K562 (cell line): ENCODE measurements around the gene SIAE. TPM values are rescaled to one million over a fixed set of nuclear protein-coding genes. Genes with fewer than 3 reads are reported as not detected.

Experiments used
- ATF1 ChIP-seq, 2 experiments: fragments of 450-650 bp in 1 of 2; IDR thresholded peaks; 2 replicates each; pipeline ENCODE4 v1.6.1; 2016; ENCODE audit warnings: missing compliant biosample characterization in 1 of 2, missing genetic modification characterization in 1 of 2
- ATF3 ChIP-seq, 2 experiments: fragments of 450-650 bp in 1 of 2; sonication (generic) in 1 of 2; formaldehyde crosslinking in 1 of 2; IDR thresholded peaks in 1 of 2; conservative IDR thresholded peaks in 1 of 2; 2 replicates each; pipeline versions ENCODE4 v1.6.1 to v1.8.1; 2016 to 2023; ENCODE audit warnings: mild to moderate bottlenecking in 2 of 2, moderate library complexity in 2 of 2, inconsistent platforms in 1 of 2, missing genetic modification reagents in 1 of 2
- C11orf30 ChIP-seq: fragments of 450-650 bp; IDR thresholded peaks from 2 replicates; pipeline ENCODE4 v1.6.1; 2016; ENCODE audit warnings: low read depth, mild to moderate bottlenecking
- CBFA2T3 ChIP-seq: fragments of 450-650 bp; IDR thresholded peaks from 2 replicates; pipeline ENCODE4 v1.6.1; 2017
- CHAMP1 ChIP-seq: fragments of 450-650 bp; IDR thresholded peaks from 2 replicates; pipeline ENCODE4 v1.6.1; 2016; ENCODE audit warnings: mild to moderate bottlenecking
- EP400 ChIP-seq: fragments of 450-650 bp; IDR thresholded peaks from 2 replicates; pipeline ENCODE4 v1.6.1; 2017; ENCODE audit warnings: antibody characterized with exemption, mild to moderate bottlenecking, moderate library complexity
- FOXJ2 ChIP-seq: fragments of 200-800 bp; sonication (Bioruptor generic); IDR thresholded peaks from 2 replicates; pipeline ENCODE4 v1.6.1; 2016; ENCODE audit warnings: missing genetic modification characterization, missing compliant biosample characterization
- KDM2B ChIP-seq: fragments of 250-450 bp; sonication (Bioruptor Pico); IDR thresholded peaks from 2 replicates; pipeline ENCODE4 v1.8.0; 2021; ENCODE audit warnings: mild to moderate bottlenecking, moderate library complexity
- MAFG ChIP-seq: fragments of 450-650 bp; conservative IDR thresholded peaks from 2 replicates; pipeline ENCODE4 v1.6.1; 2016; ENCODE audit warnings: missing genetic modification characterization, missing compliant biosample characterization
- RCOR1 ChIP-seq, 2 experiments: IDR thresholded peaks; 2 replicates each; pipeline ENCODE4 v1.6.1; 2012; ENCODE audit warnings: low read depth in 2 of 2, low read length in 2 of 2, borderline replicate concordance in 1 of 2, improper control_type of control experiment in 1 of 2
- RFX5 ChIP-seq: IDR thresholded peaks from 2 replicates; pipeline ENCODE4 v1.6.1; 2011; ENCODE audit warnings: low read depth, mild to moderate bottlenecking, improper control_type of control experiment, low read length
- STAT5B ChIP-seq: fragments of 250-450 bp; sonication (Bioruptor Pico); IDR thresholded peaks from 2 replicates; pipeline ENCODE4 v1.8.0; 2021; ENCODE audit warnings: mild to moderate bottlenecking, inconsistent platforms
- TEAD2 ChIP-seq: fragments of 450-650 bp; IDR thresholded peaks from 2 replicates; pipeline ENCODE4 v1.6.1; 2016; ENCODE audit warnings: missing genetic modification characterization, control low read depth, missing compliant biosample characterization
- TEAD4 ChIP-seq, 2 experiments: sonication (generic) in 1 of 2; formaldehyde crosslinking in 1 of 2; IDR thresholded peaks; 2 replicates each; pipeline versions ENCODE4 v1.6.1 to v1.8.0; 2012 to 2022; ENCODE audit warnings: borderline replicate concordance in 1 of 2, inconsistent platforms in 1 of 2, low read length in 1 of 2, mild to moderate bottlenecking in 1 of 2, missing genetic modification reagents in 1 of 2
- TRIM28 ChIP-seq: fragments of 450-650 bp; IDR thresholded peaks from 2 replicates; pipeline ENCODE4 v1.6.1; 2017
- ZNF318 ChIP-seq, 2 experiments: fragments of 450-650 bp; IDR thresholded peaks; 2 replicates each; pipeline ENCODE4 v1.6.1; 2016; ENCODE audit warnings: mild to moderate bottlenecking in 2 of 2, borderline replicate concordance in 1 of 2, low read depth in 1 of 2, moderate library complexity in 1 of 2
- ZNF57 ChIP-seq: fragments of 450-650 bp; formaldehyde crosslinking; IDR thresholded peaks from 2 replicates; pipeline ENCODE4 v1.4.0; 2020; ENCODE audit warnings: mild to moderate bottlenecking, moderate library complexity
- polyA plus RNA-seq, 8 experiments: library from polyadenylated mRNA; depleted of rRNA in 4 of 8; stranded (reverse) in 5 of 8; unstranded in 3 of 8; fragments of >200 nt; fragmentation: Nextera tagmentation in 2 of 8; fragmentation: Illumina TruSeq in 1 of 8; extraction: Ambion mirVana in 2 of 8; extraction: Trizol in 1 of 8; gene quantifications; 2 replicates each; pipeline versions ENCODE4 v1.2.1 to v1.2.3, GENCODE V29; 2011 to 2014; ENCODE audit warnings: inconsistent platforms in 1 of 8, missing spikeins in 1 of 8
- total RNA-seq, 7 experiments: library from RNA; depleted of rRNA in 6 of 7; stranded (reverse); fragments of >200 nt in 6 of 7; fragmentation: Illumina TruSeq in 2 of 7; extraction: Trizol in 2 of 7; gene quantifications; 2 replicates each; pipeline versions ENCODE4 v1.2.1 to v1.2.3, GENCODE V29; 2011 to 2021; ENCODE audit warnings: low replicate concordance in 1 of 7

SIAE gene
- total and polyA plus RNA-seq, 9 of the 15 experiments (the other 6 are each of a cell fraction or from before 2014, with no cell fraction given), result 0.89 to 9.6 (median 3.7) TPM

GRCh38 chr11:124608147-124608546 lies 65.4 kb downstream of the SIAE start (continued):
- TF ChIP-seq ZNF318 (IDR thresholded peaks at IDR 0.05; ENCODE audit: borderline replicate concordance in 1 of 2, low read depth in 1 of 2), result peak in 1 of 2 experiments; percentile 96; a peak in 2 of 4 replicates
- no peak for TF ChIP-seq ATF1 (CRISPR knock-in tag; IDR thresholded peaks at IDR 0.05)
- peak; percentile 54; the same call in 1 of the 2 replicates for TF ChIP-seq ATF1 (tag; IDR thresholded peaks at IDR 0.05)
- peak; percentile 56 for TF ChIP-seq CBFA2T3
- TF ChIP-seq FOXJ2 (tag), result peak; percentile 72
- 0 out of 2 replicates have a peak, but pooled peaks have one; percentile 26 for TF ChIP-seq TRIM28
- TF ChIP-seq CHAMP1, result no peak
- TF ChIP-seq C11orf30, result peak; percentile 100
- peak; percentile 55 for TF ChIP-seq TEAD4 (IDR thresholded peaks at IDR 0.05; ENCODE audit: low read length)
- no peak for TF ChIP-seq TEAD4 (CRISPR knock-in tag; IDR thresholded peaks at IDR 0.05; ENCODE audit: borderline replicate concordance)
- peak; percentile 100 for TF ChIP-seq MAFG (tag)
- TF ChIP-seq STAT5B (CRISPR knock-in tag), result no peak
- TF ChIP-seq TEAD2, result no peak
- TF ChIP-seq KDM2B (CRISPR knock-in tag), result no peak
- TF ChIP-seq RFX5, result no peak
- peak; percentile 81 for TF ChIP-seq ATF3 (IDR thresholded peaks at IDR 0.05)
- TF ChIP-seq ATF3 (CRISPR knock-in tag; conservative IDR thresholded peaks at IDR 0.05), result no peak
- TF ChIP-seq EP400, result peak; percentile 28; the same call in 1 of the 2 replicates
- peak; percentile 98 for TF ChIP-seq ZNF57 (CRISPR knock-in tag)
- TF ChIP-seq RCOR1 (IDR thresholded peaks at IDR 0.05; ENCODE audit: borderline replicate concordance in 1 of 2, low read depth in 2 of 2, low read length in 2 of 2), result peak in 1 of 2 experiments; percentile 47; a peak in 1 of 4 replicates
